Hepatocyte (in vitro differentiated cells): ENCODE results near the gene MEN1. TPM values are rescaled to one million over a fixed set of nuclear protein-coding genes. Genes with fewer than 3 reads are reported as not detected.
A peak's percentile ranks its signal among the peaks of the same experiment; 100 is the strongest.

ENCODE experiments used
- DNase-seq: peaks from one replicate; pipeline ENCODE4 v3.0.0-alpha.2; 2016; ENCODE audit warnings: low spot score
- H2AFZ ChIP-seq: fragments of 200-600 bp; sonication (generic); 2 replicates; pipeline ENCODE4 v1.6.0; 2016; ENCODE audit warnings: antibody characterized with exemption, mild to moderate bottlenecking
- H3K27ac ChIP-seq: fragments of 200-600 bp; sonication (generic); 2 replicates; pipeline ENCODE4 v1.5.1; 2016; ENCODE audit warnings: mild to moderate bottlenecking
- H3K27me3 ChIP-seq: fragments of 200-600 bp; sonication (generic); 2 replicates; pipeline ENCODE4 v1.6.1; 2016
- H3K36me3 ChIP-seq: fragments of 200-600 bp; sonication (generic); replicated peaks from 2 replicates; pipeline ENCODE4 v1.5.1; 2016; ENCODE audit warnings: low read depth; ENCODE audit not compliant: insufficient read depth
- H3K4me1 ChIP-seq: fragments of 200-600 bp; sonication (generic); 2 replicates; pipeline ENCODE4 v1.5.1; 2016; ENCODE audit warnings: mild to moderate bottlenecking, moderate library complexity; ENCODE audit not compliant: insufficient read depth
- H3K4me2 ChIP-seq: fragments of 200-600 bp; sonication (generic); 2 replicates; pipeline ENCODE4 v1.6.0; 2016
- H3K4me3 ChIP-seq: fragments of 200-600 bp; sonication (generic); 2 replicates; pipeline ENCODE4 v1.5.1; 2016; ENCODE audit warnings: mild to moderate bottlenecking
- H3K79me2 ChIP-seq: fragments of 200-600 bp; sonication (generic); 2 replicates; pipeline ENCODE4 v1.6.0; 2017; ENCODE audit warnings: mild to moderate bottlenecking
- H3K9me2 ChIP-seq: fragments of 200-600 bp; sonication (generic); replicated peaks from 2 replicates; pipeline ENCODE4 v1.6.0; 2017; ENCODE audit warnings: mild to moderate bottlenecking; ENCODE audit not compliant: insufficient read depth
- H3K9me3 ChIP-seq: fragments of 200-600 bp; sonication (generic); 2 replicates; pipeline ENCODE4 v1.5.1; 2016; ENCODE audit warnings: low read depth, mild to moderate bottlenecking
- H4K20me1 ChIP-seq: fragments of 200-600 bp; sonication (generic); 2 replicates; pipeline ENCODE4 v1.6.0; 2016; ENCODE audit warnings: mild to moderate bottlenecking; ENCODE audit not compliant: insufficient read depth, poor library complexity, severe bottlenecking
- EZH2 ChIP-seq: fragments of 200-600 bp; sonication (generic); IDR thresholded peaks from 2 replicates; pipeline ENCODE4 v1.6.1; 2016; ENCODE audit warnings: antibody characterized with exemption, mild to moderate bottlenecking, borderline replicate concordance
- EZH2phosphoT487 ChIP-seq: fragments of 200-600 bp; sonication (generic); IDR thresholded peaks from one replicate; pipeline ENCODE4 v1.6.1; 2018; ENCODE audit warnings: antibody characterized with exemption, mild to moderate bottlenecking, low read depth, moderate library complexity; ENCODE audit not compliant: unreplicated experiment, severe bottlenecking
- WGBS: methylation state at CpG from one replicate; pipeline ENCODE4 v1.1.6; 2016; ENCODE audit warnings: low lambda C conversion rate; ENCODE audit errors: missing lambda C conversion rate; 5-methylcytosine and 5-hydroxymethylcytosine counted together
- polyA plus RNA-seq: library from polyadenylated mRNA; unstranded; fragments of >200 nt; fragmentation: Nextera tagmentation; extraction: Ambion mirVana; gene quantifications from 2 replicates; pipeline ENCODE4 v1.2.1, GENCODE V29; 2016
- total RNA-seq: library from RNA; depleted of rRNA; stranded (reverse); fragments of >200 nt; gene quantifications from 2 replicates; pipeline ENCODE4 v1.2.3, GENCODE V29; 2014
- TF ChIP-seq, protein P1 (sequence below): fragments of 200-600 bp; sonication (generic); IDR thresholded peaks from 2 replicates; pipeline ENCODE4 v1.5.1; 2016; ENCODE audit warnings: antibody characterized with exemption, mild to moderate bottlenecking; ENCODE audit not compliant: poor library complexity

MEN1 gene
- total and polyA plus RNA-seq, 2 experiments from 2014 or later, result 18.6 to 49.1 TPM

DNA sequence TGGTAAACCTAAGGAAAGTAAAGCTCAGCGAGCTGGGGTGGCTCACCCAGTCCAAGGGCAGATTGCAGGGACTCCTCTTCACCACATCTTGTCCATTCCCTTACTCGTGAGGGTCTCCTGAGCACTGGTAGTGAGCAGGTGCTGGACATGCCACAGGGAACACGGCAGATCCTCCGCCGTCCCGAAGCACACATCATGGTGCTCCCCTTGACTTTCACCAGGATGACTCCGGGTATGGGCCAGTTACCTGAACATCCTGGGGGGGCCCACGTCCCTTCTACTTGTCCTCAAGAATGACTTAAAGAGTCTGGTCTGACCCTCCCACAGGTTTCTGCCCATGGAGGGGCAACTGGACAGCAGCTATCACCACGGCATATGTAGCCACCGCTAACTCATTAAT, 24.0 kb downstream of the MEN1 start:
- H2AFZ ChIP-seq, result no peak overlapping the region
- no peak overlapping the region for H3K4me2 ChIP-seq
- H3K4me3 ChIP-seq, result no peak overlapping the region
- H3K27ac ChIP-seq, result no peak overlapping the region
- no peaks in the 10 kb centered on the region for H3K9me2 ChIP-seq
- no peaks in the 10 kb centered on the region for H3K4me1 ChIP-seq
- no peaks in the 10 kb centered on the region for H3K36me3 ChIP-seq
- H3K79me2 ChIP-seq, result no peaks in the 10 kb centered on the region
- no peaks in the 10 kb centered on the region for H3K9me3 ChIP-seq
- TF ChIP-seq, protein P1, sequence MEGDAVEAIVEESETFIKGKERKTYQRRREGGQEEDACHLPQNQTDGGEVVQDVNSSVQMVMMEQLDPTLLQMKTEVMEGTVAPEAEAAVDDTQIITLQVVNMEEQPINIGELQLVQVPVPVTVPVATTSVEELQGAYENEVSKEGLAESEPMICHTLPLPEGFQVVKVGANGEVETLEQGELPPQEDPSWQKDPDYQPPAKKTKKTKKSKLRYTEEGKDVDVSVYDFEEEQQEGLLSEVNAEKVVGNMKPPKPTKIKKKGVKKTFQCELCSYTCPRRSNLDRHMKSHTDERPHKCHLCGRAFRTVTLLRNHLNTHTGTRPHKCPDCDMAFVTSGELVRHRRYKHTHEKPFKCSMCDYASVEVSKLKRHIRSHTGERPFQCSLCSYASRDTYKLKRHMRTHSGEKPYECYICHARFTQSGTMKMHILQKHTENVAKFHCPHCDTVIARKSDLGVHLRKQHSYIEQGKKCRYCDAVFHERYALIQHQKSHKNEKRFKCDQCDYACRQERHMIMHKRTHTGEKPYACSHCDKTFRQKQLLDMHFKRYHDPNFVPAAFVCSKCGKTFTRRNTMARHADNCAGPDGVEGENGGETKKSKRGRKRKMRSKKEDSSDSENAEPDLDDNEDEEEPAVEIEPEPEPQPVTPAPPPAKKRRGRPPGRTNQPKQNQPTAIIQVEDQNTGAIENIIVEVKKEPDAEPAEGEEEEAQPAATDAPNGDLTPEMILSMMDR, result no peak
- TF ChIP-seq EZH2 (no peak), EZH2phosphoT487 (no peak)
- WGBS, result 92% methylated on average over 10 of the region's 10 CpGs
- no peaks in the 10 kb centered on the region for H4K20me1 ChIP-seq
- no peaks in the 10 kb centered on the region for H3K27me3 ChIP-seq
- no peak for DNase-seq

DNA sequence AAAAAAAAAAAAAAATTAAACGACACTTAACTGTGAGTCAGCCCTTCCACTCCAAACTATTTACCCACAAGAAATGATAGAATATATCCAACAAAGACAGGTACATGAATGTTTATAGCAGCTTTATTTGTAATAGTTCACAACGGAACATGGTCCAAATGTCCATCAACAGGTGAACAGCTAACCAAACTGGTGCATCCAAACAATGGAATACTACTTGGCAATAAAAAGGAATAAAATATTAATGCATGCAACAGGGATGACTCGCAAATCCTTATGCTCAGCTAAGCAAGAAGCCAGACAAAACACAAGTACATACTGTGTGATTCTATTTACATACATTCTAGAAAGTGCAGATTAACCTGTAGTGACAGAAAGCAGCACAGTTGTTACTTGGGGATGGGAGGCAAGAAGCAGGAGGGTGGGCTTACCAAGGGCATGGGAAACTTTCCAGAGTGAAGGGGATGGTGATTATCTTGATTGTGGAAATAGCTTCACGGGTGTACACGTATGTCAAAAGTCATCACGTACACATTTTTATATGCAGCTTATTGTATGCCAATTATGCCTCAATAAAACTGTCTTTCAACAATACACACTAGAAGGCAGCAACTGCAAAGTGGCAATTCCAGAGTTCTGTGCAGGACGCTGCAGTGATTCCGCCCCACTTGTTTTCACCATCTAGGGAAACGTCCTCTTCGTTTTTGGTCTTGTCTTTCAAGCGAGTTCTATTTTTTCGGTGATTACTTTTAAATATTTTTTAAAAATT, 25.4 kb downstream of the MEN1 start:
- DNase-seq, result no peak
- TF ChIP-seq EZH2, result no peak
- TF ChIP-seq, protein P1, result no peak
- no peak for TF ChIP-seq EZH2phosphoT487
- H3K4me2 ChIP-seq, result no peak overlapping the region
- no peaks in the 10 kb centered on the region for H3K4me1 ChIP-seq
- no peak overlapping the region for H2AFZ ChIP-seq
- H3K9me3 ChIP-seq, result no peaks in the 10 kb centered on the region
- H3K9me2 ChIP-seq, result no peaks in the 10 kb centered on the region
- no peak overlapping the region for H3K4me3 ChIP-seq
- no peaks in the 10 kb centered on the region for H4K20me1 ChIP-seq
- peaks cover 3% of the 10 kb centered on the region for H3K79me2 ChIP-seq
- H3K36me3 ChIP-seq, result no peaks in the 10 kb centered on the region
- H3K27ac ChIP-seq, result no peak overlapping the region
- H3K27me3 ChIP-seq, result no peaks in the 10 kb centered on the region
- 93% methylated on average over 12 of the region's 12 CpGs for WGBS

DNA sequence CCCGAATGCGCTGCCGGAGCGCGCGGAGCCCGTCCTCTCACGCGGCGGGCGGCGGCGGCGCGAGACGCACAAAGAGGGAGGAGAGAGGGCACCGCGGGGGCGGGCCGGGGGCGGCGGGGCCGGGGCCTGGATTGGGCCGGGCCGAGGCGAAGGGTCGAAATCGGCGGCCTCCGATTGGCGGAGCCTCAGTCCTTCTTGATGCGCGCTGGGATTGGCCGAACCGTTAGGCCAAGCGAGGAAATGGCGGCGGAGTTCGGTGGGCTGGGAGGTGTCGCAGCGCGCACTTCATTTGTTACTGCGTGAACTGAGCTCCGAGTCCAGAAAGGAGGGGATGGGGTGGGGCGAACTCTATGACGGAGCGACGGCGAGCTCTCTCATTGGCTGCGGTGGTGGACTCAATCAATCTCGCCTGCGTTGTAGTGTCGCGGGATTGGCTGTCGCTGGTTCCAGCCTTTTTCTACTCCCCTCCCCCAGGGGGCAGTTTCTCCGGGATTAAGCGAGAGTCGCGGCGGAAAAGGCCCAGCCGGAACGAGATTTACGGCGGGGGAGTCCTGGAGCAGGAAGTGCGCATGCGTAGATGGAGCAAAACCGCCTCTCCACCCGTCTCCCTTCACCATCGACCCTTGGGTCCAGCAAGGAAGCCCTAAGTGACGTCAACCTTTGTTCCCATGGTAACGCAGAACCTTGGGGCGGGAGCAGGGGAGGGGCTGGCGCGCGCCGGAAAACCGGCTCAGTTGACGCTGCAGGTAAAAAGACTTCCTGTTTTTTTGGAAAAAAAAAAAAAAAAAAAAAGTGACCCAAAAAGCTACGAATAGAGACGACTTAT, 31.7 kb downstream of the MEN1 start, which contains the start of gene SF1:
Gene SF1 (minus strand): TSS at position 70 of the 826 bp plus-strand sequence. CDS start 150 bp downstream, outside the sequence.
- Histone ChIP-seq H3K36me3 (no peaks in the 10 kb centered on the region), H3K4me1 (peaks cover 15% of the 10 kb centered on the region), H3K9me2 (no peaks in the 10 kb centered on the region), H3K27ac (peak within 1 kb of the TSS; percentile 98), H2AFZ (peak within 1 kb of the TSS; percentile 70), H3K9me3 (no peaks in the 10 kb centered on the region), H3K4me3 (peak within 1 kb of the TSS; percentile 85), H3K4me2 (peak within 1 kb of the TSS; percentile 80), H3K27me3 (no peaks in the 10 kb centered on the region), H4K20me1 (peaks cover 39% of the 10 kb centered on the region), H3K79me2 (peaks cover 45% of the 10 kb centered on the region)
- TF ChIP-seq EZH2, result no peak
- TF ChIP-seq, protein P1, result no peak
- TF ChIP-seq EZH2phosphoT487, result no peak
- peak; percentile 100 for DNase-seq
- under 1% methylated on average over 60 of the region's 80 CpGs for WGBS
